ENCODE measurements around the gene GTF2F2. TPM values are rescaled to one million over a fixed set of nuclear protein-coding genes. Genes with fewer than 3 reads are reported as not detected.
"Not testable (repeated sequence)": the region's sequence is repeated elsewhere in the genome, so short reads cannot be mapped to it uniquely, and the experiment has no call there.

Gene GTF2F2
- total and polyA plus RNA-seq, 7 donors: 18.5 to 32.7 (median 28.5) TPM

- Histone ChIP-seq H3K9me3 (no peaks in the 10 kb centered on the region), H3K4me1 (peaks cover 0 to 35% (median 19%) of the 10 kb centered on the region in 4 donors), H3K4me3 (no peak overlapping the region), H3K36me3 (peaks cover 0 to 8% (median 0%) of the 10 kb centered on the region in 4 donors), H3K27me3 (no peaks in the 10 kb centered on the region), H3K27ac (no peak overlapping the region)
- intact Hi-C loops (cut with DNase I): no loop called here
- TF ChIP-seq POLR2A (IDR thresholded peaks at IDR 0.05): no peak
- WGBS, 2 donors: 82 to 86% methylated on average over 3 of the region's 3 CpGs
- DNase-seq: no peak
Measured at GRCh38 chr13:45180303-45180702, 60.0 kb downstream of the GTF2F2 start.

DNA sequence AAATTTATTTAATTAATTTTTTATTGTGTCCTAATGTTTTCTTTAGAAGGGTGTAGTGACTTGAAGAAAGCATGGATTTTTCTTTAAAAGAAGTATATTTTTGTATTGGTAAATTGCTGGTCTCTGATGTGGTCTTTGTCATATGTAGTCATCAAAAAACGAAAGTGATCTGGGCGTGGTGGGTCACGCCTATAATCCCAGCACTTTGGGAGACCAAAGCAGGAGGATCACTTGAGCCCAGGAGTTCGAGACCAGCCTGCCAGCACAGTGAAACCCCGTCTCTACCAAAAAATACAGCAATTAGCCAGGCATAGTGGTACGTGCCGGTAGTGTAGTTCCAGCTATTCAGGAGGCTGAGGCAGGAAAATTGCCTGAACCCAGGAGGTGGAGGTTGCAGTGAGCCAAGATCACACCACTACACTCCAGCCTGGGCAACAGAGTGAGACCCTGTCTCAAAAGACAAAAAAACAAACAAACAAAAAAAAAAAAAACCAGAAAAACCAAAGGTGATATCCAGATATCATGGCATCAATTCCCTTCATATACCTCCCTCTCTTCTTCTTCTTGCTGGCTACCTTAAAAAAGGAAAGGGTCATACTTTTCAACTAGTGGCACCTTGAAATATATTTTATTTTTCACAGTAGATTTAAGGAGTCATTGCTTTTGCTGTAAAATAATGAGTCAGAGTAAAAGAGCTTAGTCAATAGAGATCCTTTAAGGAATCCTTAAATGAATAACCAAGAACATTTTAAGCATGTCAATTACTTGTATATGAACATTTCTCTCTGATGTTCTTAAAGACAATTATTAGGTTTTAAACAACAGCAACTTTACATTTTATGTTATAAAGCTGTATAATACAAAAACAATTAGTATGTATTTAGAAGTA, 60.6 kb downstream of the GTF2F2 start:
- no peaks in the 10 kb centered on the region for H3K9me3 ChIP-seq
- intact Hi-C loops (cut with DNase I): no loop called here
- TF ChIP-seq CTCF (IDR thresholded peaks at IDR 0.05) (no peak), POLR2A (IDR thresholded peaks at IDR 0.05) (no peak), EP300 (IDR thresholded peaks at IDR 0.05) (no peak), POLR2AphosphoS5 (IDR thresholded peaks at IDR 0.05) (no peak)
- no peaks in the 10 kb centered on the region for H3K27me3 ChIP-seq
- H3K36me3 ChIP-seq: peaks cover 0 to 8% (median 0%) of the 10 kb centered on the region in 4 donors
- DNase-seq: no peak
- H3K4me3 ChIP-seq: no peak overlapping the region
- H3K4me1 ChIP-seq: peaks cover 0 to 35% (median 19%) of the 10 kb centered on the region in 4 donors
- H3K27ac ChIP-seq: no peak overlapping the region
- WGBS, 2 donors: 72 to 84% methylated on average over 7 of the region's 7 CpGs

GRCh38 chr13:45184693-45185092, 64.4 kb downstream of the GTF2F2 start:
- peaks cover 0 to 18% (median 3%) of the 10 kb centered on the region in 4 donors for H3K4me1 ChIP-seq
- H3K27ac ChIP-seq: no peak overlapping the region
- no peak for DNase-seq
- H3K36me3 ChIP-seq: peaks cover 0 to 8% (median 0%) of the 10 kb centered on the region in 4 donors
- TF ChIP-seq EP300 (IDR thresholded peaks at IDR 0.05): no peak
- no peak for TF ChIP-seq CTCF (IDR thresholded peaks at IDR 0.05)
- WGBS, 2 donors: 87 to 91% methylated on average over 5 of the region's 5 CpGs
- no peaks in the 10 kb centered on the region for H3K9me3 ChIP-seq
- no peaks in the 10 kb centered on the region for H3K27me3 ChIP-seq
- H3K4me3 ChIP-seq: no peak overlapping the region
- intact Hi-C loops (cut with DNase I): no loop called here

GRCh38 chr13:45185286-45185685, 65.0 kb downstream of the GTF2F2 start:
- peaks cover 0 to 8% (median 0%) of the 10 kb centered on the region in 4 donors for H3K36me3 ChIP-seq
- no peak for TF ChIP-seq POLR2AphosphoS5 (IDR thresholded peaks at IDR 0.05)
- no peak for TF ChIP-seq POLR2A (IDR thresholded peaks at IDR 0.05)
- no peak for TF ChIP-seq EP300 (IDR thresholded peaks at IDR 0.05)
- no peak for TF ChIP-seq CTCF (IDR thresholded peaks at IDR 0.05)
- no peak for DNase-seq
- no peaks in the 10 kb centered on the region for H3K27me3 ChIP-seq
- peaks cover 0 to 12% (median 3%) of the 10 kb centered on the region in 4 donors for H3K4me1 ChIP-seq
- H3K4me3 ChIP-seq: no peak overlapping the region
- no peak overlapping the region for H3K27ac ChIP-seq
- WGBS, 2 donors: 88 to 90% methylated on average over 2 of the region's 2 CpGs
- H3K9me3 ChIP-seq: no peaks in the 10 kb centered on the region
- intact Hi-C loops (cut with DNase I): no loop called here

DNA sequence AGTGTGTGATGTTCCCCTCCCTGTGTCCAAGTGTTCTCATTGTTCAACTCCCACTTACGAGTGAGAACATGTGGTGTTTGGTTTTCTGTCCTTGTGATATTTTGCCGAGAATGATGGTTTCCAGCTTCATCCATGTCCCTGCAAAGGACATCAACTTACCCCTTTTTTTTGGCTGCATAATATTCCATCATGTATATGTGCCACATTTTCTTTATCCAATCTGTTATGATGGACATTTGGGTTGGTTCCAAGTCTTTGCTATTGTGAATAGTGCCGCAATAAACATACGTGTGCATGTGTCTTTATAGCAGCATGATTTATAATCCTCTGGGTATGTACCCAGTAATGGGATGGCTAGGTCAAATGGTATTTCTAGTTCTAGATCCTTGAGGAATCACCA, 68.8 kb downstream of the GTF2F2 start:
- peaks cover 0 to 20% (median 14%) of the 10 kb centered on the region in 4 donors for H3K4me1 ChIP-seq
- H3K4me3 ChIP-seq; H3K27me3 ChIP-seq; H3K36me3 ChIP-seq; intact Hi-C loops (cut with DNase I); H3K27ac ChIP-seq; H3K9me3 ChIP-seq; DNase-seq: not testable (repeated sequence)
- WGBS, 2 donors: 87 to 90% methylated on average over 4 of the region's 4 CpGs

GRCh38 chr13:45189511-45189910, 69.2 kb downstream of the GTF2F2 start:
- H3K4me3 ChIP-seq; H3K27me3 ChIP-seq; intact Hi-C loops (cut with DNase I); DNase-seq; H3K9me3 ChIP-seq; H3K36me3 ChIP-seq; H3K27ac ChIP-seq: not testable (repeated sequence)
- H3K4me1 ChIP-seq: peaks cover 0 to 23% (median 17%) of the 10 kb centered on the region in 4 donors
